ENCODE results near the gene CCR9.

- no peak for TF ChIP-seq EZH2phosphoT487 (IDR thresholded peaks at IDR 0.05; ENCODE audit: unreplicated experiment)
- TF ChIP-seq CTCF (conservative IDR thresholded peaks at IDR 0.05; ENCODE audit: low read depth in 2 of 2): no peak
- no peak for TF ChIP-seq EZH2 (IDR thresholded peaks at IDR 0.05; ENCODE audit: low read depth, unreplicated experiment)
These were observed 18.6 kb downstream of the CCR9 start for GRCh38 chr3:45904931-45905330.

Data from GM23338 (cell line).